ENCODE measurements around the gene CCDC85C. TPM values are rescaled to one million over a fixed set of nuclear protein-coding genes. Genes with fewer than 3 reads are reported as not detected.

Gene CCDC85C
- total and polyA plus RNA-seq, 2 of the 8 experiments (the other 6 are each of a cell fraction or from before 2014, with no cell fraction given), result 16.8 to 35.8 TPM

DNA sequence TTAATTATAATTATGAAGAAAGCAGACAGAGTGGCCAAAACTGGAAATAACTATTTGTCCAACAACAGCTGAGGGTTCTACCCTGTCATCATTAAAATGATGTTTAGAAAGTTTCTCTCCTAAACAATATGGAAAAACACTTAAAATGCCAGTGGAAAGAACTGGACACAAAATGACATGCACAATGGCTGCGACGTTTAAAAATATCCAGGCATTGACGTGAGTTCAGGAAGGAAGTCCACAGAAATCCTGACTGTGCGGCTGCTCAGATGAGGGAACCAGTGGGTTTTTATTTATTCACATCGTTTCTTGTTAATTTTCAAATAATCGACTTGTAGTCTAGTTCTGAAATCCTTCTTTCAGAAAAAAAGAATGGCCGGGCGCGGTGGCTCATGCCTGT, 64.5 kb downstream of the CCDC85C start (continued):
- TF ChIP-seq, protein P1, sequence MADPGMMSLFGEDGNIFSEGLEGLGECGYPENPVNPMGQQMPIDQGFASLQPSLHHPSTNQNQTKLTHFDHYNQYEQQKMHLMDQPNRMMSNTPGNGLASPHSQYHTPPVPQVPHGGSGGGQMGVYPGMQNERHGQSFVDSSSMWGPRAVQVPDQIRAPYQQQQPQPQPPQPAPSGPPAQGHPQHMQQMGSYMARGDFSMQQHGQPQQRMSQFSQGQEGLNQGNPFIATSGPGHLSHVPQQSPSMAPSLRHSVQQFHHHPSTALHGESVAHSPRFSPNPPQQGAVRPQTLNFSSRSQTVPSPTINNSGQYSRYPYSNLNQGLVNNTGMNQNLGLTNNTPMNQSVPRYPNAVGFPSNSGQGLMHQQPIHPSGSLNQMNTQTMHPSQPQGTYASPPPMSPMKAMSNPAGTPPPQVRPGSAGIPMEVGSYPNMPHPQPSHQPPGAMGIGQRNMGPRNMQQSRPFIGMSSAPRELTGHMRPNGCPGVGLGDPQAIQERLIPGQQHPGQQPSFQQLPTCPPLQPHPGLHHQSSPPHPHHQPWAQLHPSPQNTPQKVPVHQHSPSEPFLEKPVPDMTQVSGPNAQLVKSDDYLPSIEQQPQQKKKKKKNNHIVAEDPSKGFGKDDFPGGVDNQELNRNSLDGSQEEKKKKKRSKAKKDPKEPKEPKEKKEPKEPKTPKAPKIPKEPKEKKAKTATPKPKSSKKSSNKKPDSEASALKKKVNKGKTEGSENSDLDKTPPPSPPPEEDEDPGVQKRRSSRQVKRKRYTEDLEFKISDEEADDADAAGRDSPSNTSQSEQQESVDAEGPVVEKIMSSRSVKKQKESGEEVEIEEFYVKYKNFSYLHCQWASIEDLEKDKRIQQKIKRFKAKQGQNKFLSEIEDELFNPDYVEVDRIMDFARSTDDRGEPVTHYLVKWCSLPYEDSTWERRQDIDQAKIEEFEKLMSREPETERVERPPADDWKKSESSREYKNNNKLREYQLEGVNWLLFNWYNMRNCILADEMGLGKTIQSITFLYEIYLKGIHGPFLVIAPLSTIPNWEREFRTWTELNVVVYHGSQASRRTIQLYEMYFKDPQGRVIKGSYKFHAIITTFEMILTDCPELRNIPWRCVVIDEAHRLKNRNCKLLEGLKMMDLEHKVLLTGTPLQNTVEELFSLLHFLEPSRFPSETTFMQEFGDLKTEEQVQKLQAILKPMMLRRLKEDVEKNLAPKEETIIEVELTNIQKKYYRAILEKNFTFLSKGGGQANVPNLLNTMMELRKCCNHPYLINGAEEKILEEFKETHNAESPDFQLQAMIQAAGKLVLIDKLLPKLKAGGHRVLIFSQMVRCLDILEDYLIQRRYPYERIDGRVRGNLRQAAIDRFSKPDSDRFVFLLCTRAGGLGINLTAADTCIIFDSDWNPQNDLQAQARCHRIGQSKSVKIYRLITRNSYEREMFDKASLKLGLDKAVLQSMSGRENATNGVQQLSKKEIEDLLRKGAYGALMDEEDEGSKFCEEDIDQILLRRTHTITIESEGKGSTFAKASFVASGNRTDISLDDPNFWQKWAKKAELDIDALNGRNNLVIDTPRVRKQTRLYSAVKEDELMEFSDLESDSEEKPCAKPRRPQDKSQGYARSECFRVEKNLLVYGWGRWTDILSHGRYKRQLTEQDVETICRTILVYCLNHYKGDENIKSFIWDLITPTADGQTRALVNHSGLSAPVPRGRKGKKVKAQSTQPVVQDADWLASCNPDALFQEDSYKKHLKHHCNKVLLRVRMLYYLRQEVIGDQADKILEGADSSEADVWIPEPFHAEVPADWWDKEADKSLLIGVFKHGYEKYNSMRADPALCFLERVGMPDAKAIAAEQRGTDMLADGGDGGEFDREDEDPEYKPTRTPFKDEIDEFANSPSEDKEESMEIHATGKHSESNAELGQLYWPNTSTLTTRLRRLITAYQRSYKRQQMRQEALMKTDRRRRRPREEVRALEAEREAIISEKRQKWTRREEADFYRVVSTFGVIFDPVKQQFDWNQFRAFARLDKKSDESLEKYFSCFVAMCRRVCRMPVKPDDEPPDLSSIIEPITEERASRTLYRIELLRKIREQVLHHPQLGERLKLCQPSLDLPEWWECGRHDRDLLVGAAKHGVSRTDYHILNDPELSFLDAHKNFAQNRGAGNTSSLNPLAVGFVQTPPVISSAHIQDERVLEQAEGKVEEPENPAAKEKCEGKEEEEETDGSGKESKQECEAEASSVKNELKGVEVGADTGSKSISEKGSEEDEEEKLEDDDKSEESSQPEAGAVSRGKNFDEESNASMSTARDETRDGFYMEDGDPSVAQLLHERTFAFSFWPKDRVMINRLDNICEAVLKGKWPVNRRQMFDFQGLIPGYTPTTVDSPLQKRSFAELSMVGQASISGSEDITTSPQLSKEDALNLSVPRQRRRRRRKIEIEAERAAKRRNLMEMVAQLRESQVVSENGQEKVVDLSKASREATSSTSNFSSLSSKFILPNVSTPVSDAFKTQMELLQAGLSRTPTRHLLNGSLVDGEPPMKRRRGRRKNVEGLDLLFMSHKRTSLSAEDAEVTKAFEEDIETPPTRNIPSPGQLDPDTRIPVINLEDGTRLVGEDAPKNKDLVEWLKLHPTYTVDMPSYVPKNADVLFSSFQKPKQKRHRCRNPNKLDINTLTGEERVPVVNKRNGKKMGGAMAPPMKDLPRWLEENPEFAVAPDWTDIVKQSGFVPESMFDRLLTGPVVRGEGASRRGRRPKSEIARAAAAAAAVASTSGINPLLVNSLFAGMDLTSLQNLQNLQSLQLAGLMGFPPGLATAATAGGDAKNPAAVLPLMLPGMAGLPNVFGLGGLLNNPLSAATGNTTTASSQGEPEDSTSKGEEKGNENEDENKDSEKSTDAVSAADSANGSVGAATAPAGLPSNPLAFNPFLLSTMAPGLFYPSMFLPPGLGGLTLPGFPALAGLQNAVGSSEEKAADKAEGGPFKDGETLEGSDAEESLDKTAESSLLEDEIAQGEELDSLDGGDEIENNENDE (IDR thresholded peaks at IDR 0.05; ENCODE audit: insufficient replicate concordance, low read length), result no peak
- TF ChIP-seq BCL11A (IDR thresholded peaks at IDR 0.05; ENCODE audit: low read depth in 2 of 2, low read length in 2 of 2) (no peak), CREB1 (IDR thresholded peaks at IDR 0.05) (no peak), NANOG (IDR thresholded peaks at IDR 0.05; ENCODE audit: insufficient read depth, low read depth, low read length, poor library complexity, severe bottlenecking) (no peak), SUZ12 (IDR thresholded peaks at IDR 0.05; ENCODE audit: low read length) (no peak), CBX8 (IDR thresholded peaks at IDR 0.05; ENCODE audit: borderline replicate concordance, low read depth, low read length) (no peak), TCF12 (IDR thresholded peaks at IDR 0.05; ENCODE audit: low read depth, low read length) (no peak)

Data from H1 (cell line).